NT2/D1 (cell line): ENCODE results near the gene COL23A1.

Source experiments
- YY1 ChIP-seq: IDR thresholded peaks from 2 replicates; pipeline ENCODE4 v1.6.1; 2011; ENCODE audit not compliant: insufficient read length, insufficient read depth
- ZNF274 ChIP-seq: IDR thresholded peaks from 2 replicates; pipeline ENCODE4 v1.6.1; 2011; ENCODE audit warnings: mild to moderate bottlenecking, low read depth, low read length

GRCh38 chr5:178203670-178204181 lies 386.5 kb downstream of the COL23A1 start:
- TF ChIP-seq YY1, result no peak
- TF ChIP-seq ZNF274, result no peak
